Measurements from ENCODE around the gene ATOSB. TPM values are rescaled to one million over a fixed set of nuclear protein-coding genes. Genes with fewer than 3 reads are reported as not detected.

ATOSB gene
- total and polyA plus RNA-seq, 2 experiments from 2014 or later: 25.5 to 31.3 TPM

- no peak for TF ChIP-seq CTCF (IDR thresholded peaks at IDR 0.05; ENCODE audit: low read depth, low read length)
- Histone ChIP-seq H3K27ac (no peak overlapping the region), H3K4me1 (ENCODE audit: low read depth) (peaks cover 6% of the 10 kb centered on the region), H3K9me3 (ENCODE audit: low read depth) (no peaks in the 10 kb centered on the region), H3K4me3 (no peak overlapping the region), H3K27me3 (no peaks in the 10 kb centered on the region), H3K36me3 (peaks cover 42% of the 10 kb centered on the region)
- no peak for DNase-seq (ENCODE audit: low read depth in 1 of 2, low spot score in 1 of 2)
Observed at GRCh38 chr9:35054185-35054835, 61.4 kb downstream of the ATOSB start.

Other genes starting within 250 kb of the ATOSB start
- gene PHF24, start 157.6 kb downstream of the ATOSB start, total RNA-seq: 1.1 and 2.9 TPM in 2 replicates
- gene PHF24, start 157.6 kb downstream of the ATOSB start, polyA plus RNA-seq: 0.95 and 1.4 TPM in 2 replicates
- 39.0 and 44.1 TPM in 2 replicates for gene DNAJB5, start 126.1 kb downstream of the ATOSB start, total RNA-seq
- 24.6 and 32.2 TPM in 2 replicates for gene DNAJB5, start 126.1 kb downstream of the ATOSB start, polyA plus RNA-seq
- gene VCP, start 43.2 kb downstream of the ATOSB start, total RNA-seq: 226 and 328 TPM in 2 replicates
- 301 and 338 TPM in 2 replicates for gene VCP, start 43.2 kb downstream of the ATOSB start, polyA plus RNA-seq
- 22.8 and 32.8 TPM in 2 replicates for gene FANCG, start 35.9 kb downstream of the ATOSB start, total RNA-seq
- 31.7 and 46.5 TPM in 2 replicates for gene FANCG, start 35.9 kb downstream of the ATOSB start, polyA plus RNA-seq
- 23.6 and 26.9 TPM in 2 replicates for gene PIGO, start 19.3 kb downstream of the ATOSB start, total RNA-seq
- 35.1 and 36.0 TPM in 2 replicates for gene PIGO, start 19.3 kb downstream of the ATOSB start, polyA plus RNA-seq
- 151 TPM in 2 replicates for gene STOML2, start 12.7 kb downstream of the ATOSB start, total RNA-seq
- 201 and 219 TPM in 2 replicates for gene STOML2, start 12.7 kb downstream of the ATOSB start, polyA plus RNA-seq
- gene UNC13B, start 46.1 kb upstream of the ATOSB start, total RNA-seq: 36.6 and 43.7 TPM in 2 replicates
- 16.3 and 23.1 TPM in 2 replicates for gene UNC13B, start 46.1 kb upstream of the ATOSB start, polyA plus RNA-seq

All from cardiac muscle cell (in vitro differentiated cells and primary cell).